ENCODE results near the gene KY. TPM values are rescaled to one million over a fixed set of nuclear protein-coding genes. Genes with fewer than 3 reads are reported as not detected.

Gene KY
- total and polyA plus RNA-seq, 2 of the 8 experiments (the other 6 are each of a cell fraction or from before 2014, with no cell fraction given), result not detected

- no peak for TF ChIP-seq KDM1A (IDR thresholded peaks at IDR 0.05; ENCODE audit: borderline replicate concordance, low read length)
Measured at GRCh38 chr3:134600206-134600605, 50.6 kb downstream of the KY start (continued).

All from H1 (cell line).